Measurements from ENCODE around the gene SLC25A22. TPM values are rescaled to one million over a fixed set of nuclear protein-coding genes. Genes with fewer than 3 reads are reported as not detected.

Gene SLC25A22
- total and polyA plus RNA-seq, 9 of the 15 experiments (the other 6 are each of a cell fraction or from before 2014, with no cell fraction given), result 0.41 to 55.4 (median 11.4) TPM

DNA sequence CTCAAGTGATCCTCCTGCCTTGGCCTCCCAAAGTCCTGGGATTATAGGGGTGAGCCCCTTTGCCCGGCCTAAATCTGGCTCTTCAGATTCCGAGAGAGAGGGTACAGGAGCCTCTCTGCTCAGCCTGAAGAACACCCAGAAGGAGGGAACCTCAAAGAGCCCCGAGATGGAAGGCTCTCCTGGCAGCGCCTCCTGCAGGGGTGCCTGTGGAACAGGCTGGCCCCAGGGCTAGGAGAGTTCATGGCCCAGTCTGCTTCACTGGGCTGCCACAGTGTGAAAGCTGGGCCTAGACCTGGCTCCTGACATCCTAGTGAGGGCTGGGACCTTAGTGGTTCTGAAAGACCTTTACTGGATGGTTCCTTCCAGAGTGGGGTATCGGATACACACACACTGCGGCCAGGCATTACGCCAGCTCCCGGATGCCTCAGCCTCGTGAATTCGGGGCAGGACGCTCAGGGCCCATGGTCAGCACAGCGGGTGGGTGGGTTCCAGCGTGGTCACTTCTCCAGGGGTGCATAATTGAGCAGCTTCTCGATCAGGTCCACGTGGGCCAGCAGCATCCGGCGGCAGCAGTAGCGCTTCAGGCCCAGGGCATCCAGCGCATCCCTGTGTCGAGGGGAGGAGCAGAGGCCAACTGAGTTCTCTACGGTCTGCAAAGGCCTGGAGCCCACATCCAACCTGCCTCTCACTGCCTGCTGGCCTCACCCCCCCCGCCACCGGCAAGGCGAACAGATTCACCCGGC is 42.0 kb upstream of the SLC25A22 start (continued):
- TF ChIP-seq, protein P1, sequence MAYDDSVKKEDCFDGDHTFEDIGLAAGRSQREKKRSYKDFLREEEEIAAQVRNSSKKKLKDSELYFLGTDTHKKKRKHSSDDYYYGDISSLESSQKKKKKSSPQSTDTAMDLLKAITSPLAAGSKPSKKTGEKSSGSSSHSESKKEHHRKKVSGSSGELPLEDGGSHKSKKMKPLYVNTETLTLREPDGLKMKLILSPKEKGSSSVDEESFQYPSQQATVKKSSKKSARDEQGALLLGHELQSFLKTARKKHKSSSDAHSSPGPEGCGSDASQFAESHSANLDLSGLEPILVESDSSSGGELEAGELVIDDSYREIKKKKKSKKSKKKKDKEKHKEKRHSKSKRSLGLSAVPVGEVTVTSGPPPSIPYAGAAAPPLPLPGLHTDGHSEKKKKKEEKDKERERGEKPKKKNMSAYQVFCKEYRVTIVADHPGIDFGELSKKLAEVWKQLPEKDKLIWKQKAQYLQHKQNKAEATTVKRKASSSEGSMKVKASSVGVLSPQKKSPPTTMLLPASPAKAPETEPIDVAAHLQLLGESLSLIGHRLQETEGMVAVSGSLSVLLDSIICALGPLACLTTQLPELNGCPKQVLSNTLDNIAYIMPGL (CRISPR knock-in tag; IDR thresholded peaks at IDR 0.05), result no peak
- peak; percentile 77 for TF ChIP-seq POLR2G (IDR thresholded peaks at IDR 0.05; ENCODE audit: low read depth, low read length)
- TF ChIP-seq POLR2AphosphoS5 (IDR thresholded peaks at IDR 0.05; ENCODE audit: control insufficient read depth, insufficient read depth, low read depth, low read length), result peak; percentile 33; the same call in 1 of the 2 replicates
- TF ChIP-seq, protein P2, sequence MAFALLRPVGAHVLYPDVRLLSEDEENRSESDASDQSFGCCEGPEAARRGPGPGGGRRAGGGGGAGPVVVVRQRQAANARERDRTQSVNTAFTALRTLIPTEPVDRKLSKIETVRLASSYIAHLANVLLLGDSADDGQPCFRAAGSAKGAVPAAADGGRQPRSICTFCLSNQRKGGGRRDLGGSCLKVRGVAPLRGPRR (CRISPR knock-in tag; IDR thresholded peaks at IDR 0.05), result no peak
- TF ChIP-seq TAF9B (IDR thresholded peaks at IDR 0.05; ENCODE audit: partially characterized antibody), result no peak
- no peak for TF ChIP-seq CEBPB (tag; IDR thresholded peaks at IDR 0.05)
- no peak for TF ChIP-seq ZNF239 (CRISPR knock-in tag; IDR thresholded peaks at IDR 0.05)
- no peak for TF ChIP-seq ZNF197 (CRISPR knock-in tag; IDR thresholded peaks at IDR 0.05; ENCODE audit: low read depth)
- no peak for TF ChIP-seq CAMTA2 (CRISPR knock-in tag; conservative IDR thresholded peaks at IDR 0.05)
- peak; percentile 4 for TF ChIP-seq GTF3C2 (IDR thresholded peaks at IDR 0.05; ENCODE audit: borderline replicate concordance, extremely low read depth, insufficient read length)
- TF ChIP-seq ZKSCAN1 (IDR thresholded peaks at IDR 0.05; ENCODE audit: low read depth, low read length), result no peak
- TF ChIP-seq ZNF324 (CRISPR knock-in tag; IDR thresholded peaks at IDR 0.05), result no peak
- TF ChIP-seq FOXK1 (CRISPR knock-in tag; IDR thresholded peaks at IDR 0.05; ENCODE audit: borderline replicate concordance), result no peak
- TF ChIP-seq, protein P3, sequence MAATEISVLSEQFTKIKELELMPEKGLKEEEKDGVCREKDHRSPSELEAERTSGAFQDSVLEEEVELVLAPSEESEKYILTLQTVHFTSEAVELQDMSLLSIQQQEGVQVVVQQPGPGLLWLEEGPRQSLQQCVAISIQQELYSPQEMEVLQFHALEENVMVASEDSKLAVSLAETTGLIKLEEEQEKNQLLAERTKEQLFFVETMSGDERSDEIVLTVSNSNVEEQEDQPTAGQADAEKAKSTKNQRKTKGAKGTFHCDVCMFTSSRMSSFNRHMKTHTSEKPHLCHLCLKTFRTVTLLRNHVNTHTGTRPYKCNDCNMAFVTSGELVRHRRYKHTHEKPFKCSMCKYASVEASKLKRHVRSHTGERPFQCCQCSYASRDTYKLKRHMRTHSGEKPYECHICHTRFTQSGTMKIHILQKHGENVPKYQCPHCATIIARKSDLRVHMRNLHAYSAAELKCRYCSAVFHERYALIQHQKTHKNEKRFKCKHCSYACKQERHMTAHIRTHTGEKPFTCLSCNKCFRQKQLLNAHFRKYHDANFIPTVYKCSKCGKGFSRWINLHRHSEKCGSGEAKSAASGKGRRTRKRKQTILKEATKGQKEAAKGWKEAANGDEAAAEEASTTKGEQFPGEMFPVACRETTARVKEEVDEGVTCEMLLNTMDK (IDR thresholded peaks at IDR 0.05; ENCODE audit: borderline replicate concordance, insufficient read depth, low read depth, low read length, poor library complexity, severe bottlenecking), result peak; percentile 69
- peak; percentile 31; the same call in 1 of the 2 replicates for TF ChIP-seq ZFX (CRISPR knock-in tag; IDR thresholded peaks at IDR 0.05)

Data from K562 (cell line).